ENCODE data around the gene KREMEN2. TPM values are rescaled to one million over a fixed set of nuclear protein-coding genes. Genes with fewer than 3 reads are reported as not detected.

The KREMEN2 gene
- total and polyA plus RNA-seq, 12 donors, result not detected

- WGBS, 4 donors, result 86 to 94% (median 92%) methylated on average over 9 to 19 of the region's 19 CpGs
- intact Hi-C loops (cut with DNase I), result no loop called here
- H3K9me3 ChIP-seq (replicated peaks in 1 of 3), result no peaks in the 10 kb centered on the region
- no peak overlapping the region for H3K4me3 ChIP-seq
- H3K27me3 ChIP-seq, result no peaks in the 10 kb centered on the region
- H3K36me3 ChIP-seq (replicated peaks in 1 of 2), result peaks cover 0 to 4% of the 10 kb centered on the region in 2 donors
- DNase-seq, result no peak
- H3K27ac ChIP-seq, result no peak overlapping the region
- TF ChIP-seq POLR2A (IDR thresholded peaks at IDR 0.05), result no peak
- TF ChIP-seq CTCF (IDR thresholded peaks at IDR 0.05), result no peak
- no peaks in the 10 kb centered on the region for H3K4me1 ChIP-seq (replicated peaks in 1 of 2)
These were observed 14.2 kb upstream of the KREMEN2 start for GRCh38 chr16:2949705-2950352.

- Histone ChIP-seq H3K4me1 (replicated peaks in 1 of 2) (no peaks in the 10 kb centered on the region), H3K4me3 (no peak overlapping the region), H3K36me3 (replicated peaks in 1 of 2) (peaks cover 0 to 4% of the 10 kb centered on the region in 2 donors), H3K27ac (no peak overlapping the region), H3K27me3 (no peaks in the 10 kb centered on the region), H3K9me3 (replicated peaks in 1 of 3) (no peaks in the 10 kb centered on the region)
- 92 to 96% (median 94%) methylated on average over 4 to 13 of the region's 13 CpGs for WGBS, 4 donors
- intact Hi-C loops (cut with DNase I), result no loop called here
- no peak for TF ChIP-seq POLR2A (IDR thresholded peaks at IDR 0.05)
- no peak for TF ChIP-seq CTCF (IDR thresholded peaks at IDR 0.05)
- no peak for DNase-seq
These were observed 13.7 kb upstream of the KREMEN2 start for GRCh38 chr16:2950353-2950724.

GRCh38 chr16:2950773-2951172 is 13.3 kb upstream of the KREMEN2 start:
- peaks cover 0 to 4% of the 10 kb centered on the region in 2 donors for H3K36me3 ChIP-seq (replicated peaks in 1 of 2)
- H3K4me3 ChIP-seq, result no peak overlapping the region
- no peaks in the 10 kb centered on the region for H3K27me3 ChIP-seq
- DNase-seq, result no peak
- no peak overlapping the region for H3K27ac ChIP-seq
- TF ChIP-seq CTCF (IDR thresholded peaks at IDR 0.05) (no peak), POLR2A (IDR thresholded peaks at IDR 0.05) (no peak)
- H3K9me3 ChIP-seq (replicated peaks in 1 of 3), result no peaks in the 10 kb centered on the region
- intact Hi-C loops (cut with DNase I), result no loop called here
- no peaks in the 10 kb centered on the region for H3K4me1 ChIP-seq (replicated peaks in 1 of 2)
- WGBS, 4 donors, result 85 to 90% (median 87%) methylated on average over 10 to 16 of the region's 16 CpGs

- no peak for DNase-seq
- Histone ChIP-seq H3K9me3 (replicated peaks in 1 of 3) (no peaks in the 10 kb centered on the region), H3K4me3 (no peak overlapping the region), H3K27me3 (no peaks in the 10 kb centered on the region), H3K36me3 (replicated peaks in 1 of 2) (peaks cover 0 to 4% of the 10 kb centered on the region in 2 donors), H3K27ac (no peak overlapping the region), H3K4me1 (replicated peaks in 1 of 2) (peaks cover 0 to 6% of the 10 kb centered on the region in 2 donors)
- intact Hi-C loops (cut with DNase I), result no loop called here
- 57 to 72% (median 67%) methylated on average over 9 to 11 of the region's 11 CpGs for WGBS, 4 donors
- TF ChIP-seq CTCF (IDR thresholded peaks at IDR 0.05) (no peak), POLR2A (IDR thresholded peaks at IDR 0.05) (no peak)
These were observed 11.4 kb upstream of the KREMEN2 start for GRCh38 chr16:2952679-2953078.

Data from adrenal gland (tissue), 12 donors.